ENCODE results near the gene GLYATL1. TPM values are rescaled to one million over a fixed set of nuclear protein-coding genes. Genes with fewer than 3 reads are reported as not detected.
A peak's percentile ranks its signal among the peaks of the same experiment; 100 is the strongest.

GLYATL1 gene
- total and polyA plus RNA-seq, 4 donors: 64.9 to 622 (median 247) TPM

GRCh38 chr11:58922479-58922878 is 16.8 kb upstream of the GLYATL1 start:
- TF ChIP-seq ATF3 (IDR thresholded peaks at IDR 0.05) (no peak), RAD21 (IDR thresholded peaks at IDR 0.05) (no peak), FOXA1 (IDR thresholded peaks at IDR 0.05) (no peak), TAF1 (conservative IDR thresholded peaks at IDR 0.05) (no peak), HNF4A (conservative IDR thresholded peaks at IDR 0.05) (no peak), GABPA (IDR thresholded peaks at IDR 0.05 in 1 of 2, conservative IDR thresholded peaks at IDR 0.05 in 1 of 2) (no peak), CTCF (IDR thresholded peaks at IDR 0.05; ENCODE audit: low read depth, low read length, missing input control) (no peak), JUND (IDR thresholded peaks at IDR 0.05) (no peak)
- TF ChIP-seq, protein P1, sequence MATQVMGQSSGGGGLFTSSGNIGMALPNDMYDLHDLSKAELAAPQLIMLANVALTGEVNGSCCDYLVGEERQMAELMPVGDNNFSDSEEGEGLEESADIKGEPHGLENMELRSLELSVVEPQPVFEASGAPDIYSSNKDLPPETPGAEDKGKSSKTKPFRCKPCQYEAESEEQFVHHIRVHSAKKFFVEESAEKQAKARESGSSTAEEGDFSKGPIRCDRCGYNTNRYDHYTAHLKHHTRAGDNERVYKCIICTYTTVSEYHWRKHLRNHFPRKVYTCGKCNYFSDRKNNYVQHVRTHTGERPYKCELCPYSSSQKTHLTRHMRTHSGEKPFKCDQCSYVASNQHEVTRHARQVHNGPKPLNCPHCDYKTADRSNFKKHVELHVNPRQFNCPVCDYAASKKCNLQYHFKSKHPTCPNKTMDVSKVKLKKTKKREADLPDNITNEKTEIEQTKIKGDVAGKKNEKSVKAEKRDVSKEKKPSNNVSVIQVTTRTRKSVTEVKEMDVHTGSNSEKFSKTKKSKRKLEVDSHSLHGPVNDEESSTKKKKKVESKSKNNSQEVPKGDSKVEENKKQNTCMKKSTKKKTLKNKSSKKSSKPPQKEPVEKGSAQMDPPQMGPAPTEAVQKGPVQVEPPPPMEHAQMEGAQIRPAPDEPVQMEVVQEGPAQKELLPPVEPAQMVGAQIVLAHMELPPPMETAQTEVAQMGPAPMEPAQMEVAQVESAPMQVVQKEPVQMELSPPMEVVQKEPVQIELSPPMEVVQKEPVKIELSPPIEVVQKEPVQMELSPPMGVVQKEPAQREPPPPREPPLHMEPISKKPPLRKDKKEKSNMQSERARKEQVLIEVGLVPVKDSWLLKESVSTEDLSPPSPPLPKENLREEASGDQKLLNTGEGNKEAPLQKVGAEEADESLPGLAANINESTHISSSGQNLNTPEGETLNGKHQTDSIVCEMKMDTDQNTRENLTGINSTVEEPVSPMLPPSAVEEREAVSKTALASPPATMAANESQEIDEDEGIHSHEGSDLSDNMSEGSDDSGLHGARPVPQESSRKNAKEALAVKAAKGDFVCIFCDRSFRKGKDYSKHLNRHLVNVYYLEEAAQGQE (IDR thresholded peaks at IDR 0.05): no peak
- TF ChIP-seq, protein P2, sequence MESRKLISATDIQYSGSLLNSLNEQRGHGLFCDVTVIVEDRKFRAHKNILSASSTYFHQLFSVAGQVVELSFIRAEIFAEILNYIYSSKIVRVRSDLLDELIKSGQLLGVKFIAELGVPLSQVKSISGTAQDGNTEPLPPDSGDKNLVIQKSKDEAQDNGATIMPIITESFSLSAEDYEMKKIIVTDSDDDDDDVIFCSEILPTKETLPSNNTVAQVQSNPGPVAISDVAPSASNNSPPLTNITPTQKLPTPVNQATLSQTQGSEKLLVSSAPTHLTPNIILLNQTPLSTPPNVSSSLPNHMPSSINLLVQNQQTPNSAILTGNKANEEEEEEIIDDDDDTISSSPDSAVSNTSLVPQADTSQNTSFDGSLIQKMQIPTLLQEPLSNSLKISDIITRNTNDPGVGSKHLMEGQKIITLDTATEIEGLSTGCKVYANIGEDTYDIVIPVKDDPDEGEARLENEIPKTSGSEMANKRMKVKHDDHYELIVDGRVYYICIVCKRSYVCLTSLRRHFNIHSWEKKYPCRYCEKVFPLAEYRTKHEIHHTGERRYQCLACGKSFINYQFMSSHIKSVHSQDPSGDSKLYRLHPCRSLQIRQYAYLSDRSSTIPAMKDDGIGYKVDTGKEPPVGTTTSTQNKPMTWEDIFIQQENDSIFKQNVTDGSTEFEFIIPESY (IDR thresholded peaks at IDR 0.05): no peak
- H3K4me1 ChIP-seq (ENCODE audit: control insufficient read depth in 4 of 4, insufficient read depth in 4 of 4, low read length in 3 of 4): peaks cover 1 to 37% (median 24%) of the 10 kb centered on the region in 4 donors
- peak overlapping the region in 1 of 2 donors; percentile 88 for H3K27ac ChIP-seq (ENCODE audit: low read depth in 1 of 2, low read length in 2 of 2)
- H3K36me3 ChIP-seq (ENCODE audit: control insufficient read depth in 4 of 4, insufficient read depth in 3 of 4, low read depth in 1 of 4, low read length in 3 of 4): no peaks in the 10 kb centered on the region
- H3K27me3 ChIP-seq (ENCODE audit: control insufficient read depth in 4 of 4, insufficient read depth in 4 of 4, low read length in 3 of 4): no peaks in the 10 kb centered on the region
- no peak overlapping the region for H3K4me3 ChIP-seq (ENCODE audit: low read depth in 1 of 3, low read length in 3 of 3)
- DNase-seq (ENCODE audit: low spot score): no peak
- H3K9ac ChIP-seq (ENCODE audit: low read depth in 1 of 2, low read length in 2 of 2): no peak overlapping the region
- 72% methylated on average over 5 of the region's 5 CpGs for WGBS
- H3K9me3 ChIP-seq (ENCODE audit: control insufficient read depth in 4 of 4, low read length in 3 of 4): no peaks in the 10 kb centered on the region

DNA sequence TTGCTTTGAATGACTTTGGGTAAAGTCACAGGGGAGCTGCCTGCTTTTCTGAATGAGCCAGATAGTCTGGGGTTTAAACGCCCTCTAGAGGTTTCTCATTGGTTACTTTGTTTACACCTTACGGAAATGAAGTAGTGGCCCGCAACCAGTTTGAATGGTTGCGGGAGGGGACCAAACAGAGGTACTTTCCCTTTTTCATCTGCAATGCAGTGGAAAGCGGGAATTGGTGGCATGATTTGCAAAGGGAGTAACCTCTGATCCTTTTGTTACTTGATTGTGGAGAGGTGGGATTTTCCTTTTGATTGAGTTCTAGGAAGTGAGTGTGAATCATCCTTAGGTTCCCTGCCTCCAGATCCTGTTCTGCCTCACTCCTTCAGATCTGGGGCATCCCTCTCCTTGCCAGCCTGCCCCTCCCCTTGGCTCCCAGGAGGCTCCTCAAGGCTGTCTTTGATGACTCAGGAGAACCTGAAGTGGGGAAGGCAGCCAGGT is 15.9 kb upstream of the GLYATL1 start:
- no peaks in the 10 kb centered on the region for H3K9me3 ChIP-seq (ENCODE audit: control insufficient read depth in 4 of 4, low read length in 3 of 4)
- no peaks in the 10 kb centered on the region for H3K27me3 ChIP-seq (ENCODE audit: control insufficient read depth in 4 of 4, insufficient read depth in 4 of 4, low read length in 3 of 4)
- no peak for DNase-seq (ENCODE audit: low spot score)
- peaks cover 1 to 40% (median 25%) of the 10 kb centered on the region in 4 donors for H3K4me1 ChIP-seq (ENCODE audit: control insufficient read depth in 4 of 4, insufficient read depth in 4 of 4, low read length in 3 of 4)
- H3K9ac ChIP-seq (ENCODE audit: low read depth in 1 of 2, low read length in 2 of 2): no peak overlapping the region
- WGBS: 2% methylated on average over 5 of the region's 5 CpGs
- no peaks in the 10 kb centered on the region for H3K36me3 ChIP-seq (ENCODE audit: control insufficient read depth in 4 of 4, insufficient read depth in 3 of 4, low read depth in 1 of 4, low read length in 3 of 4)
- H3K27ac ChIP-seq (ENCODE audit: low read depth in 1 of 2, low read length in 2 of 2): peak overlapping the region; percentile 88 to 89
- no peak overlapping the region for H3K4me3 ChIP-seq (ENCODE audit: low read depth in 1 of 3, low read length in 3 of 3)
- TF ChIP-seq, protein P2 (IDR thresholded peaks at IDR 0.05): no peak
- TF ChIP-seq CTCF (IDR thresholded peaks at IDR 0.05; ENCODE audit: low read depth, low read length, missing input control): peak; percentile 30
- no peak for TF ChIP-seq FOXA1 (IDR thresholded peaks at IDR 0.05)
- TF ChIP-seq EGR1 (IDR thresholded peaks at IDR 0.05; ENCODE audit: low read depth in 2 of 2): no peak
- TF ChIP-seq, protein P3, sequence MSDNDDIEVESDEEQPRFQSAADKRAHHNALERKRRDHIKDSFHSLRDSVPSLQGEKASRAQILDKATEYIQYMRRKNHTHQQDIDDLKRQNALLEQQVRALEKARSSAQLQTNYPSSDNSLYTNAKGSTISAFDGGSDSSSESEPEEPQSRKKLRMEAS (IDR thresholded peaks at IDR 0.05): no peak
- TF ChIP-seq RAD21 (IDR thresholded peaks at IDR 0.05): peak; percentile 70 to 75
- TF ChIP-seq TAF1 (conservative IDR thresholded peaks at IDR 0.05): no peak
- no peak for TF ChIP-seq HNF4G (IDR thresholded peaks at IDR 0.05)
- TF ChIP-seq SP1 (IDR thresholded peaks at IDR 0.05): peak; percentile 27
- TF ChIP-seq RXRA (IDR thresholded peaks at IDR 0.05): peak in 1 of 2 donors; percentile 23
- TF ChIP-seq YY1 (IDR thresholded peaks at IDR 0.05): peak; percentile 29

All from liver (tissue), 9 donors.